Bronchial epithelial cell (primary cell): Measurements from ENCODE around the gene LRRC4C. TPM values are rescaled to one million over a fixed set of nuclear protein-coding genes. Genes with fewer than 3 reads are reported as not detected.

ENCODE experiments used
- DNase-seq: peaks from one replicate; pipeline ENCODE4 v3.0.0-alpha.2; 2010; ENCODE audit warnings: low read depth
- FAIRE-seq: peaks from 2 replicates; lab custom pipeline; 2011; peaks lifted over from hg19 to GRCh38; lab: Jason Lieb, UNC
- H3K27me3 ChIP-seq: 2 replicates; pipeline ENCODE4 v1.5.1; 2011; ENCODE audit warnings: low read length; ENCODE audit not compliant: control insufficient read depth, insufficient read depth
- H3K36me3 ChIP-seq: 2 replicates; pipeline ENCODE4 v1.5.1; 2011; ENCODE audit warnings: low read length; ENCODE audit not compliant: control insufficient read depth, insufficient read depth
- H3K4me3 ChIP-seq: 2 replicates; pipeline ENCODE4 v1.5.1; 2011; ENCODE audit warnings: mild to moderate bottlenecking, low read depth, low read length, control low read depth
- CTCF ChIP-seq: IDR thresholded peaks from 2 replicates; pipeline ENCODE4 v1.5.1; 2011; ENCODE audit warnings: mild to moderate bottlenecking, moderate library complexity, low read length, control low read depth, inconsistent platforms; ENCODE audit not compliant: insufficient read depth, severe bottlenecking
- total RNA-seq: library from RNA; depleted of rRNA; stranded (reverse); fragments of >200 nt; gene quantifications from 2 replicates; pipeline ENCODE4 v1.2.1, GENCODE V29; 2014

LRRC4C gene
- total RNA-seq, 1 donor from 2014 or later: not detected

GRCh38 chr11:40246983-40247382 lies 1212.5 kb downstream of the LRRC4C start:
- FAIRE-seq (no peak), DNase-seq (no peak)
- H3K4me3 ChIP-seq: no peak overlapping the region
- no peaks in the 10 kb centered on the region for H3K36me3 ChIP-seq
- no peaks in the 10 kb centered on the region for H3K27me3 ChIP-seq
- TF ChIP-seq CTCF: no peak

GRCh38 chr11:40241524-40242051 lies 1217.9 kb downstream of the LRRC4C start:
- no peak for FAIRE-seq
- no peak for TF ChIP-seq CTCF

GRCh38 chr11:40240284-40240683 lies 1219.2 kb downstream of the LRRC4C start:
- Histone ChIP-seq H3K4me3 (no peak overlapping the region), H3K27me3 (no peaks in the 10 kb centered on the region), H3K36me3 (no peaks in the 10 kb centered on the region)
- no peak for DNase-seq
- no peak for TF ChIP-seq CTCF
- FAIRE-seq: no peak

More at GRCh38 chr11:40241524-40242051, 1217.9 kb downstream of the LRRC4C start:
- H3K27me3 ChIP-seq: no peaks in the 10 kb centered on the region
- no peaks in the 10 kb centered on the region for H3K36me3 ChIP-seq
- no peak overlapping the region for H3K4me3 ChIP-seq
- no peak for DNase-seq

DNA sequence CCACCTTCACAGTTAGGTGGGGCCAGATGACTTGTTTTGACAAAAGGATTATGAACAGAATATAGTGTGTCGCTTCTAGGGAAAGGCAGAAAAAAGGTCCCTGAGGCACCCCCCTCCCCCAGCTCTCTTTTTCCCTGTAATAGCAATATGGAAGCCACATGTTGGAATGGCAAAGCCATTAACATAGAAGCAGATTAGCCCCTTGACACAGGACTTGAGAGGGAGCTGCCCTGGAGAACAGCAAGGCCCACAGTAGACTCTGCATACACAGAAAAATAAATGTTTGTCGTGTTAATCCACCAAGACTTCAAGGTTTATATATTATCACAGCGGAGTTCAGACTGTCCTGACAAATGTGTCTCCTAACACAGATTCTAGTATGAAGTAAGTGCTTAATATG lies 1222.9 kb downstream of the LRRC4C start:
- DNase-seq (no peak), FAIRE-seq (no peak)
- Histone ChIP-seq H3K4me3 (no peak overlapping the region), H3K36me3 (no peaks in the 10 kb centered on the region), H3K27me3 (no peaks in the 10 kb centered on the region)
- TF ChIP-seq CTCF: no peak

GRCh38 chr11:40235841-40236240 lies 1223.6 kb downstream of the LRRC4C start:
- TF ChIP-seq CTCF: no peak
- Histone ChIP-seq H3K36me3 (no peaks in the 10 kb centered on the region), H3K4me3 (no peak overlapping the region), H3K27me3 (no peaks in the 10 kb centered on the region)
- no peak for FAIRE-seq
- no peak for DNase-seq

DNA sequence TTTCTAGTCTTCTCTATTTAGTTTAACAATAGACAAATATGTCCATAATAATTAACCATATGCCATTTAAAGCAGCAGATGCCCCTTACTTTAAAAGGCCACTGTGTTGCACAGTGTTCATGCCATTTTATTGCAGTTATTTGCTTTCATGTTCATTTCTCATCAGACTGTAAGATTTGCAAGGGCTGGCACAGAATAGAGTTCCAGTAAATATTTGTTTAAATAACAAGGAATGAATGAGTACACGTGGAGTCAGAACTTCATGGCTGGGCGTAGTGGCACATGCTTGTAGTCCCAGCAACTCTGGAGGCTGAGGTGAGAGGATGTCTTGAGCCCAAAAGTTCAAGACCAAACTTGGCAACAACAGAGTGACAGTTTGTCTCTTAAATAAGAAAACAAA lies 1228.6 kb downstream of the LRRC4C start:
- DNase-seq (no peak), FAIRE-seq (no peak)
- no peaks in the 10 kb centered on the region for H3K27me3 ChIP-seq
- TF ChIP-seq CTCF: no peak
- H3K36me3 ChIP-seq: no peaks in the 10 kb centered on the region
- H3K4me3 ChIP-seq: no peak overlapping the region
